ENCODE results near the gene TJP1. TPM values are rescaled to one million over a fixed set of nuclear protein-coding genes. Genes with fewer than 3 reads are reported as not detected.

TJP1 gene
- total and polyA plus RNA-seq, 2 of the 8 experiments (the other 6 are each of a cell fraction or from before 2014, with no cell fraction given), result 46.3 to 138 TPM

- no peak overlapping the region for H3K14ac ChIP-seq (ENCODE audit: insufficient read length)
- H3K36me3 ChIP-seq (ENCODE audit: control insufficient read depth in 2 of 4, insufficient read depth in 4 of 4, low read length in 3 of 4), result no peaks in the 10 kb centered on the region
- TF ChIP-seq CEBPB (IDR thresholded peaks at IDR 0.05; ENCODE audit: low read depth, low read length), result no peak
- TF ChIP-seq ZNF274 (IDR thresholded peaks at IDR 0.05; ENCODE audit: borderline replicate concordance, extremely low read depth, low read length), result no peak
- TF ChIP-seq CHD1 (IDR thresholded peaks at IDR 0.05; ENCODE audit: low read depth, low read length), result no peak
- H2AFZ ChIP-seq (ENCODE audit: low read length), result no peak overlapping the region
- no peak overlapping the region for H2BK15ac ChIP-seq (ENCODE audit: low read length)
- POLR2A ChIA-PET (ENCODE audit: partially characterized antibody), result no interaction called here
- H3K27me3 ChIP-seq (replicated peaks in 1 of 4; ENCODE audit: control insufficient read depth in 3 of 4, extremely low read depth in 1 of 4, insufficient read depth in 3 of 4, low read length in 3 of 4), result no peaks in the 10 kb centered on the region
- no peaks in the 10 kb centered on the region for H3K23me2 ChIP-seq (ENCODE audit: low read depth, low read length)
- H2BK20ac ChIP-seq (ENCODE audit: low read length), result no peak overlapping the region
- H3K79me1 ChIP-seq (ENCODE audit: low read depth, low read length), result no peaks in the 10 kb centered on the region
- CTCF ChIA-PET (ENCODE audit: partially characterized antibody), result no interaction called here
- no peak overlapping the region for H3K4me3 ChIP-seq (ENCODE audit: extremely low read depth in 1 of 4, insufficient read depth in 2 of 4, low read depth in 3 of 4, low read length in 4 of 4)
- no peak overlapping the region for H3K4ac ChIP-seq (replicated peaks; ENCODE audit: insufficient read length, low read depth, low read length)
- no peak overlapping the region for H2BK5ac ChIP-seq (ENCODE audit: low read depth, low read length)
- no peaks in the 10 kb centered on the region for H4K20me1 ChIP-seq (replicated peaks in 1 of 2; ENCODE audit: control insufficient read depth in 1 of 2, insufficient read depth in 2 of 2, low read length in 2 of 2)
- 96% methylated on average over 8 of the region's 8 CpGs; no CpG with 5 or more reads in 1 of the 2 experiments for WGBS, 2 experiments (ENCODE audit: extremely low coverage in 1 of 2, insufficient coverage in 1 of 2, insufficient read length in 1 of 2, insufficient replicate concordance in 2 of 2, low coverage in 1 of 2, low lambda C conversion rate in 2 of 2, missing lambda C conversion rate in 1 of 2)
- peaks cover 0 to 3% (median 0%) of the 10 kb centered on the region in 4 experiments; a peak in 2 of 7 replicates for H3K4me1 ChIP-seq (replicated peaks in 1 of 4; ENCODE audit: control insufficient read depth in 3 of 4, insufficient read depth in 4 of 4, low read length in 3 of 4)
- H3K4me2 ChIP-seq (ENCODE audit: insufficient read depth in 1 of 2, low read depth in 2 of 2, low read length in 2 of 2), result no peak overlapping the region
- H4K8ac ChIP-seq (ENCODE audit: extremely low read depth, insufficient read depth, low read length), result no peak overlapping the region
- H2BK120ac ChIP-seq (replicated peaks; ENCODE audit: low read depth, low read length), result no peak overlapping the region
- H3K56ac ChIP-seq (replicated peaks; ENCODE audit: insufficient read length, low read depth, low read length), result no peak overlapping the region
- H2AK5ac ChIP-seq (ENCODE audit: low read depth, low read length), result no peak overlapping the region
- no peak overlapping the region for H3K18ac ChIP-seq (ENCODE audit: extremely low read depth, low read length)
- H3K27ac ChIP-seq (ENCODE audit: low read depth, low read length), result no peak overlapping the region
- H4K91ac ChIP-seq (replicated peaks; ENCODE audit: insufficient read length, low read length), result no peak overlapping the region
- H3K9me3 ChIP-seq (ENCODE audit: insufficient read depth in 2 of 2, low read depth in 1 of 2, low read length in 1 of 2), result no peaks in the 10 kb centered on the region
- no peaks in the 10 kb centered on the region for H3K79me2 ChIP-seq (ENCODE audit: control insufficient read depth in 1 of 2, insufficient read depth in 2 of 2, low read length in 2 of 2)
- no peak overlapping the region for H3K23ac ChIP-seq (ENCODE audit: insufficient read length)
- no peak overlapping the region for H4K5ac ChIP-seq (ENCODE audit: insufficient read length, low read depth, low read length)
- H3K9ac ChIP-seq (replicated peaks in 1 of 4; ENCODE audit: extremely low read depth in 1 of 4, low read depth in 3 of 4, low read length in 3 of 4), result no peak overlapping the region
- H2BK12ac ChIP-seq (ENCODE audit: low read depth, low read length), result no peak overlapping the region
- DNase-seq (ENCODE audit: low read depth in 1 of 2, low spot score in 2 of 2), result no peak
- no peak for FAIRE-seq
These were observed 31.1 kb upstream of the TJP1 start for GRCh38 chr15:29853211-29853987.
